Suppressor macrophage (primary cell): Measurements from ENCODE around the gene RHEBL1.
A peak's percentile ranks its signal among the peaks of the same experiment; 100 is the strongest.
"Not testable (repeated sequence)": the region's sequence is repeated elsewhere in the genome, so short reads cannot be mapped to it uniquely, and the experiment has no call there.

Experiments used
- DNase-seq, 4 experiments: peaks; one replicate each; pipeline ENCODE4 v3.0.0-alpha.2; 2020 to 2022

RHEBL1 gene

DNA sequence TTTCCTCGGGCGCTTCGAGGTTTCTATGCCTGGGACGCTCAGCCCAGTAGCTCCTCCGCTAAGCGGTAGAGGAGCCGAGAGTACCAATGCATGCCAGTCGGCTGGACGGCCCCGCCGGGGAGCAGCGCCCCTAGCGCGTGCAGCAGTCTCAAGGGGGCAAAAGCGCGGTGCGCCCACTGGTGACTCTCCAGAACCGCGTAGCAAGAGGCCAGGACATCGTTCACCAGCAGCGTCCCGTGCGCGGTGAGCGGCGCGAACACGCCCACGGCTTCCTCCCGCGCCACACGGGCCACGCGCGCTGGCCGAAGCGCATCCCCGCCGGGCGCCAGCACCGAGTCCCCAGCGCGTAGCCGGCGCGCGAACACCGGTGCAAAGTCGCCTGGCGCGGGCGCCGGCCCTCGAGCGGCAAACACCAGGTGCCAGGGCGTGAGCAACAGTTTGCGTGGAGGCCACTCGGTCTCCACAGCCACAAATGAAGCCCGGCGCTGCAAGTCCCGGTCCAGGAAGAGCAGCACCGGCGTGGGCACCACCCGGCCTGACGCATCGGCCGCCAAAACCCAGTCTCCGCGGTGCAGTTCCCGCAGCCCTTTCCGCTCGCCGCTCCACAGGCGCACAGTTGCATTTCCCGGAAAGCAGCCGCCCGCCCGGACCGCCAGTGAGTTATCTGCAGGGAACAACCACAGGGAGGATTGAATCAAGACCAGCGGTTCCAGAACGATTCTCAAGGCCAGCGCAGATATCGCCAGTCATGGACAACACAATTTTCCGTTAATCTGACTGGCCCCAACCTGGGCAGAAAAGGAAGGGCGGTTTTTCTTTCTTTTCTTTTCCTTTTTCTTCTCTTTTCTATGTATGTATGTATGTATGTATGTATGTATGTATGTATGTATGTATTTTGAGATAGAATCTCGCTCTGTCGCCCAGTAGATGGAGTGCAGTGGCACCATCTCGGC lies 20.3 kb upstream of the RHEBL1 start:
- peak in 3 of 4 experiments; percentile 45 to 62 (median 53) for DNase-seq

DNA sequence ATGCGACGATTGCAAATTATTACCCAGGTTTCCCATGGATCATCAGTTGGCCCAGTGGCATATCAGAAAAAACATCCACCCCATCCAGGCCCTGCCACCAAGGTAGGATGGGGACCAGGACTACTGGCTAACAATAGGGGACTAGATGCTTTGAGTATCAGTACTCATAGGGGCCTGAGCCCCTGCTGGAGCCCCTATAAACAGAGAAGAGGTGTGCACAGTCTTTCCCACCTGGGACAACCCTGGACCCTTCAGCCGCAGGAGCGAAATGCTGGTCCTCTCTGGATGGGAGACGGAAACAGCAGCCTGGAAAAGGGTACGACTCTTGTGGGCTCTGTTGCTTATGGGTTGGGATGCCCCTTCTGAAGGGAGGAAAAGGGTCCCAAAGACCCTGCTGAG lies 19.2 kb upstream of the RHEBL1 start:
- DNase-seq = no peak

DNA sequence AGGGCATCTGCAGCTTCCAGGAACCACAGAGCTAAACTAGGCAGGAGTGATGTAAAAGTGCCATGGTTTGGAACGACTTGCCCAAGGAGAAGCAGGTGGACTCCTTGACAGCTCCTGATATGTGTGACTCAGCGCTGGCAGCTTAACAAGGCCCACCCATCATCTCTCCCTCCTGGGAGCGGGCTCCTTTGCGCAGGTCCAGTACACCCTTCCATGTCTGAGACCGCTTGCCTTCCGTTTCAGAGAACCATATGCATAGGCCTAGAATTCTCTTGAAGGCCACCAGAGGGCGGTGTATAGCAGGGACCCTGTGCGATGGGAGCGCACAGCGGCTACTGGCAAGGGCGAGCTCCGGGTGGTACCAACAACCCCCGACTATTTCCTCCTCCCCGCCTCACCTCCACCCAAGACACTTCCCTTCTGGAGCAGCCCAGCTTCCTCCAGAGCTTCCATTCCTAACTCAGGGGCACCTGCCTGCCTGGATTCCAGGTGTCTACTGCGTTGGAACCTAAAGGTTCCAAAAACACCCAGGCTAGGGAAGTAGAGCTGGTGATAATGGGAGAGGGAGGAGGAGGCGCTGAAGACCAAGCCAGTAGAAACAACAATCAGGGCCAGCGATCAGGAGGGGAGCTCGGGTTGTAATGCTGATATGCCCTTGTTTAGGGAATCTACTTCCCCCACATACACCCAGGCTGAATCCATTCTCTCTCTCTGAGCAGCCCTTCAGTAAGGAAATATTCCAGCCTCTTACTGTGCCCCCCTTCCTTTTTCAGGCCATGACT lies 18.6 kb upstream of the RHEBL1 start:
- peak; percentile 81 to 91 (median 88) for DNase-seq

DNA sequence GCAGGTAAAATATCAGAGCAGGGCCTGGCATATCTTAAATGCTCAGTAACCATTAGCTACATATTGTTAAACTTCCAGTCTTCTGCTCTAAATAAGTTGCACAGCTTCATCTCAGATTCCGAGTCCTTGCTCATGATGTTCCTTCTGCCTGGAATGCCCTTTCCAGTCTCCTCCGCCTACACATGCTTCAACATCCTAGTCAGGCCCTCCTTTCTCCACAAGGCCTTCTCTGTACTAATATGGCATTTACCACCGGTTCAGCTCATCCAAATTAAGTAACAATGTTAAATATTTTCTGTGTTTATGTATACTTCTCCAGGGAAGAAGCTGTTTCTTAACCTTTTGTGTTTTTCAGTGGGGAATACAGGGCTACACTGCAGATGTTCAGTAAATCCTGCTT lies 16.3 kb upstream of the RHEBL1 start:
- DNase-seq = no peak

DNA sequence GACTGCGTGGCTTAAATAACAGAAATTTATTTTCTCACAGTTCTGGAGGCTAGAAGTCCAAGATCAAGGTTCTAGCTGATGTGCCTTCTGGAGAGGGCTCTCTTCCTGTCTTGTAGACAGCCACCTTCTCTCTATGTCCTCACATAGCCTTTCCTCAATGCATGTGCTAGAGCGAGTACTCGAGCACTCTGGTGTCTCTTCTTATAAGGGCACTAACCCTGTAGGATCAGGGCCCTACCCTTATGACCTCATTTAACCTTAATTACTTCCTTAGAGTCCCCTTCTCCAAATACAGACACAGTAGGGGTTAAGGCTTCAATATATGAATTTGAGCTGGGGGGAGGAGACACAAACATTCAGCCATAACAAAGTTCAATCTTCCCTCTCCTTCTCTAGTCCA lies 14.7 kb upstream of the RHEBL1 start:
- DNase-seq = no peak

DNA sequence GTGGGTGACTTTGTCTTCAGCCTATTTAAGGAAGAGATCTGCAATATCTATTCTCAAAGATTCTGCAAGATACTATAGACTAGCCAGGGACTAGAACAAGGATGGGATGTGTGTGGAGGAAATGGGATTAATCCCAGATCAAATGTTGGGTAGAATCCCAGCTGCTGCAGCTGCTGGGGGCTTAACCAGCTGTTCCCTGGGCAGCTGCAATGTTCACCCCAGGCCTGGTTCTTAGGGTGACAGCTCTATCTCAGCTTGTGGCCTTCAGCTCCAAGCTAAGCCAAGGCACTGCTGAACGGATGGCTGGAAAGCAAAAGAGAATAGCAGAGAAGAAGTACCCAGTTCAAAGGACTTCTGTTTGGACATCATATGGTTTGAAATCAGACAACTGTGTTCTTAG lies 10.0 kb upstream of the RHEBL1 start:
- no peak for DNase-seq

DNA sequence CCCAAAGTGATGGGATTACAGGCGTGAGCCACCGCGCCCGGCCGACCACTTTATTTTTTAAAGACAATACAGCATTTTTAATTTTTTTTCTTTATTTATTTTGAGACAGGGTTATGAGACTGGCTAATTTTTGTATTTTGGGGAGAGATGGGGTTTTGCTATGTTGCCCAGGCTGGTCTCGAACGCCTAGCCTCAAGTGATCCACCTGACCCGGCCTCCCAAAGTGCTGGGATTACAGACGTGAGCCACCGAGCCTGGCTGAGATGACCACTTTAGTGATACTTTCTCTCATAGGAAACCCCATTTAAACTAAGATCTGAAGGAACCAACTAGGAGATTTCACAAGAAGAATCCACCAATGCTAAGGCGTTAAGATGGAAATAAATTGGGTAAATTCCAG lies 1.2 kb upstream of the RHEBL1 start:
- DNase-seq = no peak

DNA sequence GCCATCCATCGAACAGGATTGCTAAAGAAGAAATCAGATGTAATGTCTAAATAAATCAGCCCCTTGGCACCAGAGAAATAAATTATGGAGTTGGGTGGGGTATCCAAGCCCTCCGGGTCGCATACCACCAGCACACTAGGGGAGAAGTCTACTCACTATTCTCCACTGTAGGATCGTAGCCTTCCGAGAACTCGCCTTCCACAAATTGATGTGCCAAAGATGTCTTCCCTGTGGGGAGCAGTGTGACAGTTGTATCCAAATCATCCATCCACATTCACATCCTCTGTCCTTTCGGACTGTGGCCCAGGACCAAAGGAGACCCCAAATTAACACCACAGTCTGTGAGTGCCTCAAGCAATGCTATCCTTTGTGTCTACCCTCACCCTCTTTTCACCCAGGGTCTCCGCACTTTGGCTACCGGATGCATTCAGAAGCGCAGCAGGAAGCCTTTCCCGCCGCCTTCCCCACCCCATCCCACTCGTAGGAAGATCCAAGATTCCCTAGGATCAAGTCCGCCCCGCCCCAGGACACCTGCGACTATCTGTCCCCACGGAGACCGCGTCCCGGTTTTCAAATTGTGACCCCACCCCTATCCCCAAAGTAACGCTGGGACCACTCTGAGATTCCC lies 786 bp downstream of the RHEBL1 start:
- no peak for DNase-seq

DNA sequence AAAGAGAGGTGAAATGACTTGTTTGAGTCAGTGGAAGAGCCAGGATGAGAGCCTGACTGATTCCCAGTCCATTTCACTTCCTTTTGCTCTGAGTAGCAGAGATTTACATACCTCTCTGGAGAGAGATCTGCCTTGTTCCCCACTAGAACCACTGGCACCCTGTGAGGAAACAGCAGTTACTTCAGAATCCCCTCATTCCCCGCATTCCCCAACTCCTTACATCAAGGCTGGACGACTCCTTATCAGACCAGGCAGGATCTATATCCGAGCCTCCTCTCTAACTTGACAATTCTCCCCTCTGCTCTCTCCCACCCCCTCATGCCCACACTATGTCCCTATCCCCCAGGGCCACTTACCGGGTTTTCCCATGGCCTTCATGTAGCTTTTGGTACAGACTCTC lies 3.7 kb downstream of the RHEBL1 start:
- DNase-seq = no peak

DNA sequence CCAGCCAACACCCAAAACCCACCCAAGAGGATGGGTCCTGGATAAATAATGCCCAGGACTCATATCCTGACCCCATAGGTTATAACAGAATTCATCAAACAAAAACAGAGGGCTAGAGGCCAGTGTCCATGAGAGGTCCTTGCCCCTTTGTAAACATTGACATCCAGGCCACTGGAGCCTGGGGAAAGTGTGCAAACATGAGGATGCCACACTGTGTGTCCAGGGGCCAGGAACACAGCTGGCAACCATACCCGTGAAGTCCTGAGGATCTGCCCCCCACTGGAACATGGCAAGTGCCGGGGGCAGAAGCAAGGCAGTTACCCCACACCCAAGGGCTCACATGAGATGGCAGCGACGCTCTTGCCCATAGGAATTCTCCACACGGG lies 5.0 kb downstream of the RHEBL1 start:
- no peak for DNase-seq

DNA sequence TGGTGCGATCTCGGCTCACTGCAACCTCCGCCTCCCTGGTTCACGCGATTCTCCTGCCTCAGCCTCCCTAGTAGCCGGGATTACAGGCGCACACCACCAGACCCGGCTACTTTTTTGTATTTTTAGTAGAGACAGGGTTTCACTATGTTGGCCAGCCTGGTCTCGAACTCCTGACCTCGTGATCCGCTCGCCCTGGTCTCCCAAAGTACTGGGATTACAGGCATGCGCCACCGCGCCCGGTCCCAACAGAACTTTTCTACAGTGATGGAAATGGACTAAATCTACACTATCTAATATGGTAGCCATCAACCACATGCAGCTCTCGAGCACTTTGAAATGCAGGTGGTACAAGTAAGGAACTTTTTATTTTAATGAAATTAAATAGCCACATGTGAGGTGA lies 7.9 kb downstream of the RHEBL1 start:
- not testable (repeated sequence) for DNase-seq

DNA sequence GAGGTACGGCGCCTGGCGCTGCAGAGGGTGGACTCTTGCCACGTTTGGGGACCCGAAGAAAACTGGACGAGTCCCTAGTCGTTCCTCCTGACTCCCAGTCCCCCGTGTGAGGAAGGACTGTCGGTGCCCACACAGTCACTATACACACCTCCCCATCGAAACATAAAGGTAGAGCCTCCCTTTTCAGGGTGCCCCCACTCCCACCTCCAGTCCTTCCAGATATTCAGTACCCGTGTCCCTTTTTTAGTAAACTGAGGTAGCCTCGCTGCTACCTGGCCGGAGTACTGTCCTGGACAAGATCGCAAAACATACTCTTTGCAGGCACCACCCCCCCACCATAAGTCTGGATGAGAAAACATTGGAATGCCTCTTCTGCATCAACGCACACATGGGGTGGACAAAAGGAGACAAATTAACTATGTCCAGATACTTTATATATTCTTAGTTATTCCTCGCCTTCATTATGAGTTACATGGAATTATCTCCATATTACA lies 8.6 kb downstream of the RHEBL1 start:
- DNase-seq = no peak

DNA sequence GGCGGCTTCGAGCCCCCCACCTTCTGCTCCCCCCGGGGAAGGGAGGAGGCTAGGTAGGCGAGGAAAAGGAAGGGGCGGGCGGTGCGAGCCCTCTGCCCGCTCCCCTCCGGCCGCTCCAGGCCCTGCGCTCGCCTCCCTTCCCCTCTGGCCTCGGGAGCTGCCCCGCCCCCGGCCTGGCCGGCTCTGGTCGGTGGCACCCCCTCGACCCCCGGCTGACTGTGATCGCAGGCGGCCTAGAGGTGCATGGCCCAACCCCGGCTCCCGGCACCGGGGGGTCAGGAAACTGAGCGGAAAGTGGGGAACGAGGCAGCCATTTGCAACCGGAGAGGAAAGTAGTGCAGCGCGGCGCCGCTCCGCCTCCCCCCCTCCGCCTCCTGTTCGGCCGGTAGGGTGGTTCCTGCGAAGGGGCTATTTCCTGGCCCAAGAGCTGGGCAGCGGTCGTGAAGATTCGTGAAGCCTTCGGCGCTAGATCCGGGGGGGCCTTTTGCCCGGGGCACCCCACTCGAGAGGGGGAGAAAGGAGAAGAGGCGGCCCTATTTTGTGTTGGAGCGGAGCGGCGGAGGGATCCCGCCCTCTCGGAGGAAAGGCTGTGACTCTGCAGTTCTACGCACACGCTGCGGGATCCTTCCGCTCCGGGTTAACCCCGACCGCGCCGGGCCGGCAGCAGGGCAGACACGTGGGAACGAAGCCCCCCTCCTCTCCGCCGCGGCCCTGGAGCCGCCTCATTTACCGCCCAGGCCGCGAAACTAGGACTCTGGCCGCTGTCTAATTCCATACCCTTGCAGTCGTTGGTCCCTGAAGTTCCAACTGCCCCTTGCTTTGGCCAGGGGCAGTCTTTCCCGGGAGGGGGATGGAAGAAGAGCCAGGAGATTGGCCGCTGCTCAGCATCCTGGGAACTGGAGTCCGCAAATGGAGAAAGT lies 9.3 kb downstream of the RHEBL1 start, which contains the start of gene KMT2D:
TSS of gene KMT2D (minus strand) at position 558 of the 920 bp plus-strand sequence. CDS start 5,470 bp downstream, outside the sequence.
- peak; percentile 91 to 97 (median 96) for DNase-seq

DNA sequence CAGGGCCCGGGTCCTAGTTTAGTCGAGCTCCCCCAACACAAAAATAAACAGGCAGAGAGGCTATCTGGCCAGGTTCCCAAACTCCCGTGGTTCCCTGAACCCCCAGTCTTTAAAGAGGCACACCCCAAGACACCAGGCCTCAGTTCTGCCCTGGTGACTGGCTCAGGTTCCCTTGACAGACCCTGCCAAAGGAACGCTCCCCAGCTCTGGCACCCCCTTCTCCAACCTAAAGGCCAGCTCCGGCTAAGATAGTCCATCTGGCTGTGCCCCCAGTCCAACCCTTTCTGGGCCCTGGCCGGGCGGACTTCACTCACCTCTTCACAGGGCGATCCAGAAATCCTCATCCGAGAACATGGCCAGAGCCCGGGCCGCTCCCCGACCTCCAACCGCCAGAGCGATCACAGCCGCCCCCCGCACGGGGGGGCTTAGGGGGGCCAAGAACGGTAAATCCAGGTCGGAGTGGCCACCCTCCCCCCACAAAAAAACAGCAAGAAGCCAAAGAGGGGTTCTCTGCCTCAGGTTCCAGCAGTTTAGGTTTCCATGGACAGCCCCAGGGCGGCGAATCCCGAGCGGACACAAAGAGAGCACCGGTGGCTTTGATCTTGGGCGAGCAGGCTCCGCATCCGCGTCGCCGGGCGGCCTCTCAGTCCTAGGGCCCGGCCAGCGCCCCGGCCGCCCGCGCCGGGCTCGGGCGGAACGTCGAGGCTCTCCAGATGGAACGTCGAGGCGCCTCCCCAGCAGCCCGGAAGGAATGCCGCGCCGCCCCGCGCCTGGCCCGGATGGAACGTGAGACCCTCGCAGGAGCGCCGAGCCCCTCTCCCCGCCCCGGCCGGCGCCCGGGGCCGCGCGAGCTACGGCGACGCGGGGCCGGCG lies 10.2 kb downstream of the RHEBL1 start:
- peak; percentile 29 to 65 (median 40) for DNase-seq

DNA sequence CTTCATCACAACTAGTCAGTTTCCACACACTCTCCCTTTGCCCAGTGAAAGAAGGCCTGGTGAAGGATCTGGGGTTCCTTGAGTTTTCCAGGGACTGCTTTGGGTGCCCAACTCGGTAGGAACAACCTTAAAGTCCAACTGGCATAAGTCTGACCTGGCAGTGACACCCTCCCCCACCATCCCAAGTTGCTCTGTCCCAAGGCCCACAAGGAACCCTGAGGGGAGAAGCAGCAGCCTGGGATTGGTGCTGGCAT lies 10.8 kb downstream of the RHEBL1 start:
- DNase-seq = peak in 1 of 4 experiments; percentile 15

DNA sequence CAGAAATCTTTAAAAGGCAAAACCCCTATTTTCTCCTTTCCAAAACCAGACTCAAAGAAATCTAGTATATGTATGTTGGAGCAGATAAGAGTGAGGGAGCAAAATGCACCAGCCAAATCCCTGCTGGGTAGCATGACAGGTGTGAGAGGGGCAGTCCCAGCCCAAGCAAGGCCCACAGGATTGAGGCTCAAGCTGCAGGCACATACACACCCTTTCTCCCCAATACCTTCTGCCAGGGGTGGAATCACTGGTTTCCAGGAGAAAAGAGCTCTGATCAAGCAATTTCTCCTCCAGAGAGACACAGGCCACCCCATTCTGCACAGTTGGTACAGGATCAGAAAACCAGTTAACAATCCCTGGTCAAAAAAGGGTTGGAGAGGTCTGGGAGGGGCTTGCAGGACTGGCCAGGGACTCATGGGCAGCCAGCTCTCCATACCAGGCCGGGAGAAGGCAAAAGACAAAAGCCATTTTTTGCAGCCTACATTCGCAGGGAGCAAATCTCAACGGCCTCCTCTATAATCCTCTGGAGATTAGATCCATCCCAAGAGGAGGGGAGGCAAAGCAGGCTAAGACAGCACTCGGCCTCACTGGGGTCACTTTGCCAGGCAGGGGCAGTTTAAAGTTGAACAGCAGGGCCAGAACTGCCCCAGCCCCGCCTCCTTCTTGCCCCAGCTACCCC lies 11.3 kb downstream of the RHEBL1 start:
- DNase-seq = no peak

DNA sequence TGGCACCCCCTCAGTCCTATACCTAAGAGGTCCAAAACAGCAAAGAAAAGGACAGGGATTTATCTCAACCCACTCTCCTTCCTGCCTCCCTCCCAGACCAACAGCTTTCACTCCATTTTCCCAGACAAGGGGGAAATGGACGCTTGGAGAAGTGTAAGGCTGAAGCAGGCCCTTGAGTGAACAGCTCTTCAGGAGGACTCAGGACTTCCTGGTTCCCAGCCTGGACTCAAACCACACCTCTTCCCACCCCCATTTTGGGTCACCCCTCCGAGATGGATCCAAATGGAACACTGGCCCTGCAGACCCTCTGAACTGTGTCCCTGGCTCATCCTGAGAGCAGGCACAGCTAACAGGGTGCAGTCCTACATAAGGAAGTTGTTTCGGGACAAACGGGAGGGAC lies 11.9 kb downstream of the RHEBL1 start:
- DNase-seq = peak in 3 of 4 experiments; percentile 36 to 43 (median 40)

DNA sequence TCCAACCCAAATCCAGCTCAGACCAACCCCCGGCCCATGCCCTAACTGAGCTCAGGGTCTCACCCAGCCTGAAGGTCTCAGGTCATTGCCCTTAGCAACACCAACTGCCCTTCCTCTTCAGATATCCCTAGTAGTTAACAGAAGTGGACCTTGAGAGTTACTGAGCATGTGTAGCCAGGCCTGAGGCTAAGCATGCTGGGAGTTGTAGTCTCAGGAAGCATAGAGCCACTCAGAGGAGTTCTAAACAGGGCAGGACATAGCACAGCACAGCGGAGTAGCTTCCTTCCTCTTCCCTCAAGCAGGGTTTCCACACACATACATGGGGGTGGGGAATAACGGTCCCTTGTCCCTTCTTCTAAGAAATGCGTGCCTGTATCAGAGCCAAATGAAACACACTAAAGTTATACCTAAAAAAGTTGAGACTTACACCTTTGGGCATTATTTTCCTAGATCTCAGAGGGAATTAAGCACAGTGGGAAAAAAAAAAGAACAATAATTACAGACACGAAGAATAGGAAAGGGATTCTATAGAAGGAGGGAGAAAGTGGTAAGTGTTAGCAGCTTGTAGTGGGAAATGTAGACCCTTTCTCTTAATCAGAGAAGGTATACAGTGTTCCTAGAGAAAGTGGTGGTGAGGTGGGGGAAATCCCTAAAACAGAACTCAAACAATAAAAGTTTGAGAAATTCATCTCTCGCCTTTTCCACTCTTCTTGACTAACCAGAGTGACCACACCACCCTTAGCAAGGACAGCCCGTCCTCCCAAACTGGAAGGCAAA lies 13.6 kb downstream of the RHEBL1 start:
- DNase-seq = peak; percentile 89 to 97 (median 93)

DNA sequence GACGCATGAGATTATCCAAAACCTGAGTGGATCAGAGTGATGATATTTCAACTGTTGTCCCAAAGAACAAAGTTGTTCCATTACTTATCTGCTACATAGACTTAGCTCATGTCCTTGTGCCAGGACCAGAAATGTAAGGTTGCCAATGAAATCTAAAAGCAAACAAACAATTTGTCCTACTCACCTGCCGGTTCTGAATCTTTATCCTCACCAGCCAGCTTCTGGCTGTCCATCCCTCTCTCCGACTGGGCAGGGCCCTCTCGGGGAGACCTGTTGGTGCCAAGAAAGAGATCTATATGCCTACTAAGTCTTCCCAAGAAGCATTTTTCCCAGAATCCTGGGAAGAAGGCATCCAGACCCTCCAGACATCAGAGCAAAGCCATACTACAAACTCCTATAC lies 14.7 kb downstream of the RHEBL1 start:
- no peak for DNase-seq

DNA sequence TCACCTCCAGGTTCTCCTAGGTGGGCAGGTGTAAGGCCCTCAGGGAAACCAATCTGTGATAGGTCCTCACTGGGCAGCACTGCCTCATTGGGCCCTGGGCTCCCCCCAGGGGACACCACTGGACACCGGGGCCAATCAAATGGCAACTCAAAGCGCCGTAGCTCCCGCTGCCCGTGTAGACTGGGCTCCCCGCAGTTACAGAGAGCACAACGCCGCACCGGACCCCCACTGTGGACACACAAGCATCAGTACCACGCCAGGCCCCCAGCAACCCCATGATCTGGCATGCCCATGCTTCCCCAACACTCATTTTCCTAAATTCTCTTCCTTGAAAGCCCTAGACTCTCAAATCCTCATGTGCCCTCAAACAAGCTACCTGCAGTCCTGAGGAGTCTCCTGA lies 15.3 kb downstream of the RHEBL1 start:
- DNase-seq = no peak
